Gastrocnemius medialis (tissue), 4 donors: ENCODE data around the gene UPK2.

Experiments
- POLR2A ChIP-seq, 2 donors: fragments of 450-650 bp; IDR thresholded peaks; one replicate each; pipeline ENCODE4 v1.6.1; 2017; ENCODE audit warnings: antibody characterized with exemption in 2 of 2, mild to moderate bottlenecking in 2 of 2, moderate library complexity in 2 of 2
- TF ChIP-seq, protein P1 (sequence below), 5 experiments: fragments of 450-650 bp in 3 of 5; fragments of 200-600 bp in 2 of 5; sonication (generic) in 2 of 5; IDR thresholded peaks in 4 of 5; conservative IDR thresholded peaks in 1 of 5; 1 replicate in 4 of 5; 2 replicates in 1 of 5; pipeline ENCODE4 v1.5.1; 2016 to 2019; ENCODE audit warnings: antibody characterized with exemption in 5 of 5, mild to moderate bottlenecking in 3 of 5, moderate library complexity in 3 of 5

DNA sequence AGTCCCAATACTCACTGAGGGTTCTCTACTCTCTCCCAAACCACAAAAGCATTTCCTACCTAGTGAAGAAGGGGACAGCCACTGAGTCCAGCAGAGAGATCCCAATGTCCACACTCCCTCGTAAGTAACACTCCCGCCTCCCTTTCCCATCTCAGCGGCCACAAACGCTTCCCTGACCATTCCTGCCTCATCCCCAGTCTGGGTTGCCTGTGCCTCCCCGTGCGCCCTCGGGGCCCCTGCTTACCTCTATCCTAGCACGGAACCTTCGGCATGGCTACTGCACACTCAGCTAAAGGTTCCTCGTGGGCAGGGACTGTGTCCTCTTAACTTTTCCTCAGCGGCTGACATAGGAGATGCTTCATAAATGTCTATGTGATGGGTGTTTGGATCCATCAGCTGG is 1.5 kb downstream of the UPK2 start:
- TF ChIP-seq, protein P1, sequence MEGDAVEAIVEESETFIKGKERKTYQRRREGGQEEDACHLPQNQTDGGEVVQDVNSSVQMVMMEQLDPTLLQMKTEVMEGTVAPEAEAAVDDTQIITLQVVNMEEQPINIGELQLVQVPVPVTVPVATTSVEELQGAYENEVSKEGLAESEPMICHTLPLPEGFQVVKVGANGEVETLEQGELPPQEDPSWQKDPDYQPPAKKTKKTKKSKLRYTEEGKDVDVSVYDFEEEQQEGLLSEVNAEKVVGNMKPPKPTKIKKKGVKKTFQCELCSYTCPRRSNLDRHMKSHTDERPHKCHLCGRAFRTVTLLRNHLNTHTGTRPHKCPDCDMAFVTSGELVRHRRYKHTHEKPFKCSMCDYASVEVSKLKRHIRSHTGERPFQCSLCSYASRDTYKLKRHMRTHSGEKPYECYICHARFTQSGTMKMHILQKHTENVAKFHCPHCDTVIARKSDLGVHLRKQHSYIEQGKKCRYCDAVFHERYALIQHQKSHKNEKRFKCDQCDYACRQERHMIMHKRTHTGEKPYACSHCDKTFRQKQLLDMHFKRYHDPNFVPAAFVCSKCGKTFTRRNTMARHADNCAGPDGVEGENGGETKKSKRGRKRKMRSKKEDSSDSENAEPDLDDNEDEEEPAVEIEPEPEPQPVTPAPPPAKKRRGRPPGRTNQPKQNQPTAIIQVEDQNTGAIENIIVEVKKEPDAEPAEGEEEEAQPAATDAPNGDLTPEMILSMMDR (IDR thresholded peaks at IDR 0.05 in 4 of 5, conservative IDR thresholded peaks at IDR 0.05 in 1 of 5): no peak
- TF ChIP-seq POLR2A (IDR thresholded peaks at IDR 0.05): no peak
